ENCODE data around the gene SCNN1A. TPM values are rescaled to one million over a fixed set of nuclear protein-coding genes. Genes with fewer than 3 reads are reported as not detected.

Gene SCNN1A
- 100 to 1,000 TPM; 196 to 212 TPM for total RNA-seq
- polyA plus RNA-seq (ENCODE audit: insufficient read length in 6 of 6): 1 to 10 TPM; 2.3 to 4.1 (median 3.2) TPM
- long read RNA-seq, donor 1: 0 reads
- long read RNA-seq, donor 2, partial matches to known transcripts: 58 of 59 reads
- long read RNA-seq, donor 2, other reads (novel, unspliced or antisense): 0 of 59 reads
- long read RNA-seq, donor 3, partial matches to known transcripts: 0 of 1 reads
- long read RNA-seq, donor 3, other reads (novel, unspliced or antisense): 0 of 1 reads
- long read RNA-seq, donor 4, partial matches to known transcripts: 2 of 19 reads
- long read RNA-seq, donor 4, other reads (novel, unspliced or antisense): 17 of 19 reads
- long read RNA-seq, donor 5, partial matches to known transcripts: 38 of 38 reads
- long read RNA-seq, donor 5, other reads (novel, unspliced or antisense): 0 of 38 reads
- long read RNA-seq, donor 6, partial matches to known transcripts: 0 of 1 reads
- long read RNA-seq, donor 6, other reads (novel, unspliced or antisense): 0 of 1 reads
- long read RNA-seq, donor 7, partial matches to known transcripts: 5 of 18 reads
- long read RNA-seq, donor 7, other reads (novel, unspliced or antisense): 13 of 18 reads
- long read RNA-seq, donor 8: 0 reads
- long read RNA-seq, donor 9: 0 reads
- long read RNA-seq, donor 10, partial matches to known transcripts: 1 of 11 reads
- long read RNA-seq, donor 10, other reads (novel, unspliced or antisense): 10 of 11 reads
- long read RNA-seq, donor 11: 0 reads
- long read RNA-seq, donor 12, partial matches to known transcripts: 60 of 60 reads
- long read RNA-seq, donor 12, other reads (novel, unspliced or antisense): 0 of 60 reads

- H3K4me3 ChIP-seq: peak within 1 kb of the TSS; percentile 28 to 48
- H3K9me3 ChIP-seq: no peaks in the 10 kb centered on the region
- H3K36me3 ChIP-seq: no peaks in the 10 kb centered on the region
- TF ChIP-seq CTCF (IDR thresholded peaks at IDR 0.05): no peak
- peaks cover 48 to 75% of the 10 kb centered on the region in 2 donors for H3K4me1 ChIP-seq
- intact Hi-C loops (cut with DNase I): loop anchor here in 1 of 2 donors (5.0 kb wide), 1 partner anchor 38 kb away; no protein-coding TSS in a partner anchor
- DNase-seq: peak in 2 of 4 donors; percentile 78 to 87
- H3K27ac ChIP-seq: peak within 1 kb of the TSS; percentile 81 to 87
- ATAC-seq: peak; percentile 39
- H3K27me3 ChIP-seq: no peaks in the 10 kb centered on the region
These were observed at the start of gene SCNN1A for GRCh38 chr12:6375269-6376078. TSS of gene SCNN1A (minus strand) at chr12:6375563. CDS start at chr12:6374783, 780 bp downstream.

DNA sequence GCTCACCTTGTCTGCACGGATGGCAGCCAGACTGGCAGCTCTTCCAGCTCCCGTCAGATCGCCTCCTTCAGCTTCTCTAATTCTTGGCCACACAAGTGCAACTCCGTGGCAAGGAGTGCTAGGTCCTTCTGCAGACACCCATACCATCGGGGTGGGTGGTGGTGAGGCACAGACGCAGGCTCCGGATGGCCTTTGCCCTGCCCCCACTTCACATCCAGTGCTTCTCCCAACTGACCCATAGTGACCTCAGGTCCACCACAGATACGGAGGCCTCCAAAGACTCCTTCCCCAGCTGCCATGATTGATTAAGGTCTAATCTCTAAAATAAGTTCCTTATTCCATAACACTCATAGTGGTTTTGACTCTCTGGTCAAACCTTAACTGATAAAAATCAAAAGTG, 49.5 kb upstream of the SCNN1A start:
- peaks cover 10 to 26% of the 10 kb centered on the region in 2 donors for H3K4me1 ChIP-seq
- no peak for TF ChIP-seq CTCF (IDR thresholded peaks at IDR 0.05)
- H3K27ac ChIP-seq: no peak overlapping the region
- no peak for DNase-seq
- H3K36me3 ChIP-seq: no peaks in the 10 kb centered on the region
- H3K4me3 ChIP-seq: no peak overlapping the region
- intact Hi-C loops (cut with DNase I): loop anchor here in 1 of 2 donors (5.0 to 10.0 kb wide), 2 partner anchors 42 to 110 kb away; partner anchors contain the start of gene GAPDH
- no peak for ATAC-seq
- no peaks in the 10 kb centered on the region for H3K9me3 ChIP-seq
- no peaks in the 10 kb centered on the region for H3K27me3 ChIP-seq

- no peak overlapping the region for H3K4me3 ChIP-seq
- no peaks in the 10 kb centered on the region for H3K27me3 ChIP-seq
- intact Hi-C loops (cut with DNase I): loop anchor here in 1 of 2 donors (5.0 to 10.0 kb wide), 2 partner anchors 43 to 111 kb away; partner anchors contain the start of gene GAPDH
- TF ChIP-seq CTCF (IDR thresholded peaks at IDR 0.05): no peak
- ATAC-seq (peak; percentile 10), DNase-seq (no peak)
- no peaks in the 10 kb centered on the region for H3K9me3 ChIP-seq
- no peak overlapping the region for H3K27ac ChIP-seq
- H3K4me1 ChIP-seq: peaks cover 10 to 25% of the 10 kb centered on the region in 2 donors
- H3K36me3 ChIP-seq: no peaks in the 10 kb centered on the region
These were observed 48.6 kb upstream of the SCNN1A start for GRCh38 chr12:6424008-6424347.

GRCh38 chr12:6423267-6424007, 48.1 kb upstream of the SCNN1A start:
- ATAC-seq: peak; percentile 99
- Histone ChIP-seq H3K27me3 (no peaks in the 10 kb centered on the region), H3K4me1 (peaks cover 10 to 25% of the 10 kb centered on the region in 2 donors), H3K4me3 (no peak overlapping the region), H3K27ac (no peak overlapping the region), H3K9me3 (no peaks in the 10 kb centered on the region), H3K36me3 (no peaks in the 10 kb centered on the region)
- peak; percentile 78 to 93 for TF ChIP-seq CTCF (IDR thresholded peaks at IDR 0.05)
- DNase-seq: peak; percentile 80 to 92 (median 85)
- intact Hi-C loops (cut with DNase I): loop anchor here in 1 of 2 donors (5.0 to 10.0 kb wide), 2 partner anchors 44 to 111 kb away; partner anchors contain the start of gene GAPDH
